ENCODE results near the gene KRT73. TPM values are rescaled to one million over a fixed set of nuclear protein-coding genes. Genes with fewer than 3 reads are reported as not detected.
A peak's percentile ranks its signal among the peaks of the same experiment; 100 is the strongest.

The KRT73 gene
- total and polyA plus RNA-seq, 9 of the 15 experiments (the other 6 are each of a cell fraction or from before 2014, with no cell fraction given) = 0.09 to 0.18 (median 0.13) TPM; not detected in 5

DNA sequence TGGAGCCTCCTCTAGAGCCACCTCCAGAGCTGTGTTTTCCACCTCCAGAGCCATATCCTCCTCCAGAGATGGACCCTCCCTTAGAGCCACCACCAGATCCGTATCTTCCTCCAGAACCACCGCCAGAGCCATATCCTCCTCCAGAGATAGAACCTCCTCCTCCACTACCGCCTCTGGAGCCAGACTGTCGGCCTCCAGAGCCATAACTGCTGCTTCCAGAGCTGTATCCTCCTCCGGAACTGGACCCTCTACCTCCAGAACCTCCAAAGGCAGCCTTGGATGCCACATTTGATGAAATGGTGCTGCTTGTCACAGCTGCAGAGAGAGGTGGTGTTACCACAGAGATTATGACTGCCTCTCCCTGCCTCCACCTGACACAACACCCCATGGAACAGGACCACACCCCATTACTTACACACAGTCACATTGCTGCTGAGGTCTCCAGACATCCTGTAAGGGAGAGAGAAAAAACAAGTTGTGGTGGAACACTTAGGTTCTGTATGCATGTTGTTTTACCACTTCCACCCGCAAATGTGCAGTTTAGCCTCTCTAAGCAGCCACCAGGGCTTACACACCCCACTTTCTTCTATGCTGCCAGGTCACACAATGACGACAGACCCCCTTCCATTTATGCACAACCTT is 26.9 kb upstream of the KRT73 start:
- ATAC-seq = peak; percentile 70
- H3K4me1 ChIP-seq (replicated peaks in 1 of 2; ENCODE audit: control insufficient read depth in 2 of 2, insufficient read depth in 2 of 2, low read length in 2 of 2) = peaks cover 21 to 33% of the 10 kb centered on the region in 2 experiments
- no peaks in the 10 kb centered on the region for H3K9me3 ChIP-seq (replicated peaks; ENCODE audit: control insufficient read depth, insufficient read depth, low read depth, low read length)
- H3K9me1 ChIP-seq (ENCODE audit: control insufficient read depth, insufficient read depth, low read length) = no peaks in the 10 kb centered on the region
- H3K9ac ChIP-seq (ENCODE audit: insufficient read depth in 1 of 2, low read depth in 2 of 2, low read length in 2 of 2) = peak overlapping the region in 1 of 2 experiments; percentile 6; a peak in 1 of 4 replicates
- ChIA-PET CTCF (ENCODE audit: low intra/inter-chr PET ratio) (no interaction called here), POLR2A (interaction anchor here (0.7 to 1.0 kb wide), 3 partner anchors 11 to 187 kb away, joined by 3 to 4 read pairs (median 3); no protein-coding TSS in a partner anchor)
- peak; percentile 27 to 43 (median 40) for DNase-seq (ENCODE audit: extremely low read depth in 1 of 4, low spot score in 3 of 4)
- in situ Hi-C loops (cut with MboI) (no loop called here), intact Hi-C loops (cut with micrococcal nuclease) (no loop called here)
- H2AFZ ChIP-seq (ENCODE audit: low read depth, low read length) = peak overlapping the region; percentile 77
- no peak for FAIRE-seq
- H3K4me2 ChIP-seq (ENCODE audit: insufficient read depth, low read length) = peak overlapping the region; percentile 45; the same call in 1 of the 2 replicates
- BruUV-seq (replicated peaks) = no TSS peak
- H4K20me1 ChIP-seq (replicated peaks; ENCODE audit: control insufficient read depth, insufficient read depth, low read length) = no peaks in the 10 kb centered on the region
- H3K4me3 ChIP-seq = no peak overlapping the region
- no peaks in the 10 kb centered on the region for H3K27me3 ChIP-seq (ENCODE audit: control insufficient read depth in 2 of 2, insufficient read depth in 2 of 2, low read length in 2 of 2)
- no peaks in the 10 kb centered on the region for H3K79me2 ChIP-seq (ENCODE audit: control insufficient read depth, insufficient read depth, low read length)
- H3K27ac ChIP-seq (ENCODE audit: extremely low read depth, low read depth, low read length) = peak overlapping the region; percentile 20; the same call in 1 of the 3 replicates
- WGBS (ENCODE audit: insufficient coverage, low coverage, missing lambda C conversion rate) = 29% methylated on average over 5 of the region's 7 CpGs
- no peaks in the 10 kb centered on the region for H3K36me3 ChIP-seq (ENCODE audit: control insufficient read depth, insufficient read depth, low read length)
- TF ChIP-seq ZEB2 (IDR thresholded peaks at IDR 0.05) (peak; percentile 66), HDAC2 (IDR thresholded peaks at IDR 0.05) (0 out of 2 replicates have a peak, but pooled peaks have one; percentile 34), NCOA2 (IDR thresholded peaks at IDR 0.05; ENCODE audit: partially characterized antibody in 2 of 2) (peak in 1 of 2 experiments; percentile 87), GATAD2B (IDR thresholded peaks at IDR 0.05; ENCODE audit: borderline replicate concordance) (no peak), ARNT (IDR thresholded peaks at IDR 0.05) (peak in 1 of 2 experiments; percentile 100; a peak in 2 of 4 replicates), MEIS2 (IDR thresholded peaks at IDR 0.05; ENCODE audit: partially characterized antibody) (no peak), RREB1 (CRISPR knock-in tag; IDR thresholded peaks at IDR 0.05) (peak; percentile 42; the same call in 1 of the 2 replicates), ESRRA (IDR thresholded peaks at IDR 0.05; ENCODE audit: borderline replicate concordance, low read depth) (0 out of 2 replicates have a peak, but pooled peaks have one; percentile 15), YBX1 (IDR thresholded peaks at IDR 0.05) (peak; percentile 100), MEF2D (tag; conservative IDR thresholded peaks at IDR 0.05; ENCODE audit: low read depth) (0 out of 2 replicates have a peak, but pooled peaks have one; percentile 21), RCOR1 (IDR thresholded peaks at IDR 0.05; ENCODE audit: borderline replicate concordance in 1 of 2, low read depth in 2 of 2, low read length in 2 of 2) (peak in 1 of 2 experiments; percentile 10; a peak in 1 of 4 replicates)
- TF ChIP-seq, protein P1, sequence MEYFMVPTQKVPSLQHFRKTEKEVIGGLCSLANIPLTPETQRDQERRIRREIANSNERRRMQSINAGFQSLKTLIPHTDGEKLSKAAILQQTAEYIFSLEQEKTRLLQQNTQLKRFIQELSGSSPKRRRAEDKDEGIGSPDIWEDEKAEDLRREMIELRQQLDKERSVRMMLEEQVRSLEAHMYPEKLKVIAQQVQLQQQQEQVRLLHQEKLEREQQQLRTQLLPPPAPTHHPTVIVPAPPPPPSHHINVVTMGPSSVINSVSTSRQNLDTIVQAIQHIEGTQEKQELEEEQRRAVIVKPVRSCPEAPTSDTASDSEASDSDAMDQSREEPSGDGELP (CRISPR knock-in tag; IDR thresholded peaks at IDR 0.05; ENCODE audit: borderline replicate concordance) = 0 out of 2 replicates have a peak, but pooled peaks have one; percentile 24
- TF ChIP-seq, protein P2, sequence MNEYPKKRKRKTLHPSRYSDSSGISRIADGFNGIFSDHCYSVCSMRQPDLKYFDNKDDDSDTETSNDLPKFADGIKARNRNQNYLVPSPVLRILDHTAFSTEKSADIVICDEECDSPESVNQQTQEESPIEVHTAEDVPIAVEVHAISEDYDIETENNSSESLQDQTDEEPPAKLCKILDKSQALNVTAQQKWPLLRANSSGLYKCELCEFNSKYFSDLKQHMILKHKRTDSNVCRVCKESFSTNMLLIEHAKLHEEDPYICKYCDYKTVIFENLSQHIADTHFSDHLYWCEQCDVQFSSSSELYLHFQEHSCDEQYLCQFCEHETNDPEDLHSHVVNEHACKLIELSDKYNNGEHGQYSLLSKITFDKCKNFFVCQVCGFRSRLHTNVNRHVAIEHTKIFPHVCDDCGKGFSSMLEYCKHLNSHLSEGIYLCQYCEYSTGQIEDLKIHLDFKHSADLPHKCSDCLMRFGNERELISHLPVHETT (CRISPR knock-in tag; conservative IDR thresholded peaks at IDR 0.05 in 1 of 2, IDR thresholded peaks at IDR 0.05 in 1 of 2) = 0 out of 4 replicates have a peak, but pooled peaks of 1 of the 2 experiments have one; percentile 38
